Chondrocyte (in vitro differentiated cells): ENCODE measurements around the gene CENPN. TPM values are rescaled to one million over a fixed set of nuclear protein-coding genes. Genes with fewer than 3 reads are reported as not detected.

Experiments used
- DNase-seq: peaks from one replicate; pipeline ENCODE4 v3.0.0; 2021; ENCODE audit warnings: mixed read lengths, low spot score
- H3K27ac Mint-ChIP-seq: one replicate; pipeline ENCODE4 v1.8.0; 2021; ENCODE audit warnings: mild to moderate bottlenecking, moderate library complexity, mixed read lengths; ENCODE audit not compliant: unreplicated experiment
- H3K27me3 Mint-ChIP-seq: 2 replicates; pipeline ENCODE4 v1.8.0; 2021; ENCODE audit warnings: low read depth, mixed read lengths
- H3K36me3 Mint-ChIP-seq: 2 replicates; pipeline ENCODE4 v1.8.0; 2021; ENCODE audit warnings: low read depth, mixed read lengths
- H3K4me1 Mint-ChIP-seq: 2 replicates; pipeline ENCODE4 v1.8.0; 2021; ENCODE audit warnings: low read depth, mild to moderate bottlenecking, mixed read lengths
- H3K4me3 Mint-ChIP-seq: one replicate; pipeline ENCODE4 v1.8.0; 2021; ENCODE audit warnings: mild to moderate bottlenecking, moderate library complexity, mixed read lengths; ENCODE audit not compliant: unreplicated experiment
- H3K9me3 Mint-ChIP-seq: 2 replicates; pipeline ENCODE4 v1.8.0; 2021; ENCODE audit warnings: low read depth, mixed read lengths
- total RNA-seq: library from RNA; stranded (reverse); gene quantifications from 3 replicates; pipeline ENCODE4 v1.2.1, GENCODE V29; 2021
- TF ChIP-seq, protein P1 (sequence below): fragments of 200-600 bp; sonication (generic); IDR thresholded peaks from 2 replicates; pipeline ENCODE4 v1.5.0; 2021; ENCODE audit warnings: antibody characterized with exemption, mild to moderate bottlenecking, moderate library complexity

The CENPN gene
- total RNA-seq, 1 donor from 2014 or later = 10.8 TPM

DNA sequence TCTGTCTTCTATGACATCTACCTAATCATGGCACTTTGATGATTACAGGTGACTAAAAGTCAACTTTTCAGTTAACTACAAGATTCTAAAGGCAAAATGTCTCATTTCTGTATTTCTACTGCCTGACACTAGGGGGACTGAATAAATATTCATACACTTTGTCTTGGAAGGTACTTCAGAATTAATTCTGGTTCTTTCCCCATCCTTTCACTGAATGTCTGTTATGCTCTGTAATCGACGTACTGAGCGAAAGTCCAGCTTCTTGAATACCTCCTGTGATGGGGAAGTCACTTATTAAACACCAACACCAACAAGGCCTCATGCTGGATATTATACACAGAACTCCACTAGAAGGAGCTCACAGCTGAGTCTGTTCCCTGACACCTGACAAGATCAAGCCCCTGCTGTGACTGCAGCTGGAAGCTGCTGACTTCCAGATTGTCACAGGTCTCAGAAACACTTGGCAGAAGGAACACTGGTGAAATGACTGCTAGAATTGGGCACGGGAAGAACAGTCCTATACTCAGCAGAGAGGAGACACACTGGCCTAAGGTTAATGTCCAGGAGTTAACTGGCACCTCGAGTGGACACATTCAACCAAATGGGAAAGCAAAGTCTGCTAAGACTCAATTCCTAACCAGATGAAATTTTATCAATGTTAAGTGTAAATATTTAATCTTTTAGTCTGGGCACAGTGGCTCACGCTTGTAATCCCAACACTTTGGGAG is 32.2 kb upstream of the CENPN start:
- Mint-ChIP-seq H3K36me3 (peaks cover 12% of the 10 kb centered on the region), H3K27ac (no peak overlapping the region), H3K27me3 (no peaks in the 10 kb centered on the region), H3K4me3 (no peak overlapping the region), H3K9me3 (no peaks in the 10 kb centered on the region), H3K4me1 (no peaks in the 10 kb centered on the region)
- no peak for DNase-seq
- TF ChIP-seq, protein P1, sequence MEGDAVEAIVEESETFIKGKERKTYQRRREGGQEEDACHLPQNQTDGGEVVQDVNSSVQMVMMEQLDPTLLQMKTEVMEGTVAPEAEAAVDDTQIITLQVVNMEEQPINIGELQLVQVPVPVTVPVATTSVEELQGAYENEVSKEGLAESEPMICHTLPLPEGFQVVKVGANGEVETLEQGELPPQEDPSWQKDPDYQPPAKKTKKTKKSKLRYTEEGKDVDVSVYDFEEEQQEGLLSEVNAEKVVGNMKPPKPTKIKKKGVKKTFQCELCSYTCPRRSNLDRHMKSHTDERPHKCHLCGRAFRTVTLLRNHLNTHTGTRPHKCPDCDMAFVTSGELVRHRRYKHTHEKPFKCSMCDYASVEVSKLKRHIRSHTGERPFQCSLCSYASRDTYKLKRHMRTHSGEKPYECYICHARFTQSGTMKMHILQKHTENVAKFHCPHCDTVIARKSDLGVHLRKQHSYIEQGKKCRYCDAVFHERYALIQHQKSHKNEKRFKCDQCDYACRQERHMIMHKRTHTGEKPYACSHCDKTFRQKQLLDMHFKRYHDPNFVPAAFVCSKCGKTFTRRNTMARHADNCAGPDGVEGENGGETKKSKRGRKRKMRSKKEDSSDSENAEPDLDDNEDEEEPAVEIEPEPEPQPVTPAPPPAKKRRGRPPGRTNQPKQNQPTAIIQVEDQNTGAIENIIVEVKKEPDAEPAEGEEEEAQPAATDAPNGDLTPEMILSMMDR = peak; percentile 72

DNA sequence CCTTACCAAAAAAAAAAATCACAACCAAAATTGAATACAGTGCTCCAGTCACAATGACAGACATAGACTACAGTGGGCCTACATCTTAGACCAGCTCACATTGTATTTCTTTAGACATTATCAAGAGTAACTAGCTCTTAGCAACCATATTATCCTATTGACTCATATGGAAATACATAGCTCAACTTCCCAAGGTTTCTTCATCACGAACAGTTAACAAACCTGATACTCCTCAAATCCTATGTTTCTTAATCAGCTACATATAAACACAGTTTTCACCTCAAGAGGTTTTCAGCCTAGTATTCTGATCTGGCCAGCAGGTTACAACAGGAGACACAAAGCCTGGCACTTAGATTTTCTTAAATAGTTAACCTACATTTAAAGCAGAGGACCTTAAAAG is 30.1 kb upstream of the CENPN start:
- DNase-seq = no peak
- Mint-ChIP-seq H3K4me1 (no peaks in the 10 kb centered on the region), H3K27me3 (no peaks in the 10 kb centered on the region), H3K36me3 (peaks cover 14% of the 10 kb centered on the region), H3K27ac (no peak overlapping the region), H3K9me3 (no peaks in the 10 kb centered on the region), H3K4me3 (no peak overlapping the region)
- TF ChIP-seq, protein P1 = no peak

DNA sequence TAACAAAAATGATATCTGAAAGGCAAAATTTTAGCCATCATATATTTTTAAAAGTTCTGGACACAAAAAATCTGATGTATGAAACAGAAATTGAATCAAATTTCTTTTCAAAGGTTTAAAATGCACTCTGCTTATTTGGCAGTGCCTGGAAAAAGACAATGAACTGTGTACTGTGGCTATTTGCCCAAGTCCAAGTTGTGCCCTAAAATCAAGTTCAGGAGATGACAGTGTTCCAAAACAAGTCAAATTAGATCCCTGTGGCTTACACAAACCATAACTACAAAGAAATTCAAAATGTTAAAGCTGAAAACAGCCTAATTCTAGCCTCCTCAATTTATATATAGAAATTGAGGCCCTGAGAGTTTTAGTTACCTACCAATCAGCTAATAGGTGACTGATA is 25.9 kb upstream of the CENPN start:
- TF ChIP-seq, protein P1 = no peak
- DNase-seq = no peak
- Mint-ChIP-seq H3K4me3 (no peak overlapping the region), H3K27me3 (no peaks in the 10 kb centered on the region), H3K36me3 (peaks cover 4% of the 10 kb centered on the region), H3K27ac (no peak overlapping the region), H3K4me1 (peaks cover 3% of the 10 kb centered on the region), H3K9me3 (no peaks in the 10 kb centered on the region)

DNA sequence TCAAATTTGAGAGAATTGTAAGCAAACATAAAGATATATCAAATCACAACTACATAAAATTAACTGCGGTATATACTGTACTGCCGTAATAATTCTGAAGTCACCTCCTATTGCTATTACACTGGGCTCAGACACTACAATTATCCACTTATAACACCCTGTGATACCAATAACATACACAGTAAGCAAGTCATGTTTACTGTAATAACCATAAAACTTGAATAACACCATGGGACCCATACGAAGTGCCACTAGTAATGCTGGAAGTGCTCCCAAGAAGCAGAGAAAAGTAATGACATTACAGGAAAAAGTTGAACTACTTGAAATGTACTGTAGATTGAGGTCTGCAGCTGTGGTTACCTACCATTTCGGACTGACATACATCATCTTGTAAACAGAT is 24.4 kb upstream of the CENPN start:
- Mint-ChIP-seq H3K9me3 (no peaks in the 10 kb centered on the region), H3K36me3 (peaks cover 5% of the 10 kb centered on the region), H3K27ac (no peak overlapping the region), H3K4me3 (no peak overlapping the region), H3K27me3 (no peaks in the 10 kb centered on the region), H3K4me1 (peaks cover 10% of the 10 kb centered on the region)
- DNase-seq = no peak
- TF ChIP-seq, protein P1 = no peak

GRCh38 chr16:80984124-80984892 is 22.7 kb upstream of the CENPN start:
- H3K27ac Mint-ChIP-seq = no peak overlapping the region
- peaks cover 10% of the 10 kb centered on the region for H3K4me1 Mint-ChIP-seq
- peaks cover 4% of the 10 kb centered on the region for H3K36me3 Mint-ChIP-seq
- no peaks in the 10 kb centered on the region for H3K9me3 Mint-ChIP-seq
- no peak for DNase-seq
- no peaks in the 10 kb centered on the region for H3K27me3 Mint-ChIP-seq
- H3K4me3 Mint-ChIP-seq = no peak overlapping the region
- TF ChIP-seq, protein P1 = no peak
